ENCODE data around the gene OXCT2.
"Not testable (repeated sequence)": the region's sequence is repeated elsewhere in the genome, so short reads cannot be mapped to it uniquely, and the experiment has no call there.

GRCh38 chr1:39763619-39764374 is 7.4 kb downstream of the OXCT2 start:
- TF ChIP-seq EZH2 (IDR thresholded peaks at IDR 0.05; ENCODE audit: insufficient read depth, poor library complexity, severe bottlenecking); EZH2phosphoT487 (IDR thresholded peaks at IDR 0.05; ENCODE audit: insufficient read depth, low read depth): not testable (repeated sequence)
